Panc1 (cell line): ENCODE results near the gene FAM53A.

ENCODE experiments used
- CTCF ChIP-seq: fragments of 450-650 bp; IDR thresholded peaks from 2 replicates; pipeline ENCODE4 v1.5.1; 2017; ENCODE audit warnings: mild to moderate bottlenecking
- TCF7L2 ChIP-seq: IDR thresholded peaks from 2 replicates; pipeline ENCODE4 v1.6.1; 2011; ENCODE audit warnings: mild to moderate bottlenecking, low read depth, low read length, inconsistent platforms

- TF ChIP-seq CTCF (no peak), TCF7L2 (no peak)
Observed at GRCh38 chr4:1609901-1610790, 74.0 kb downstream of the FAM53A start.
